Stimulated activated CD8-positive, alpha-beta memory T cell treated with anti-CD3 and anti-CD28 coated beads, Interleukin-12 subunit alpha, Interleukin-12 subunit beta, amount 100 ng/mL, for 4 hours (primary cell): ENCODE results near the gene SPC24.
A peak's percentile ranks its signal among the peaks of the same experiment; 100 is the strongest.
"Not testable (repeated sequence)": the region's sequence is repeated elsewhere in the genome, so short reads cannot be mapped to it uniquely, and the experiment has no call there.

Source experiments
- DNase-seq: peaks from one replicate; pipeline ENCODE4 v3.0.0-alpha.2; 2020; ENCODE audit warnings: low read depth

SPC24 gene

GRCh38 chr19:11164879-11165406, 9.4 kb upstream of the SPC24 start:
- no peak for DNase-seq

DNA sequence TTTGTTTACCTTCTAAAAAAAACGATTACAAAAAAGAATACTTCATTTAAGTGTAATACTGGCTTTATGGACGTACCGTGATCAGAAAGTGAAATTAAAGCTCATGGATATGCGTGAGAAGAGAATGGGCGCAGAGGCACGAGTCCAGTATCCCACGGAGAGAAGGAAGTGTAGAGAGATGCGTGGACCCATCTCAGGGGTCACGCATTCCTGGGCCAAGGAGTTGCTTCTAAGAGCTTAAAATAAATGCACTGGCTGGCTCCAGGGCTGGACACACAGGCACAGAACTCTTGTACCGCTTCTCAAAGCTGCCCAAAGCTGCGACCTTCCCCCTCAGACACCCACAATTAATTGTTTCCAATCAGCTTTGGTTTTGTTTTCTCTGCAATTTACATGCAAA, 8.7 kb upstream of the SPC24 start:
- no peak for DNase-seq

DNA sequence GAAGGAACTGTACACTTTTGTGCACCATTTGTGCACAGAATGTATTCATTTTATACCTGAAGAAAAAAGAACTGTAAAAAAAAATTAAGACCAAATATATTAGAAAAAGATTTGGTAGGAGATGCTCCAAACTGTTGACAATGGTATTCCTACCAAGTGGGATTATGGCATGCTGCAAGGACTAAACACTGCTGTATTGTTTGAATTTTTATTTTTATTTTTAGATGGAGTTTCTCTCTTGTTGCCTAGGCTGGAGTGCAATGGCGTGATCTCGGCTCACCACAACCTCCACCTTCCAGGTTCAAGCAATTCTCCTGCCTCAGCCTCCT, 4.8 kb upstream of the SPC24 start:
- DNase-seq: not testable (repeated sequence)

DNA sequence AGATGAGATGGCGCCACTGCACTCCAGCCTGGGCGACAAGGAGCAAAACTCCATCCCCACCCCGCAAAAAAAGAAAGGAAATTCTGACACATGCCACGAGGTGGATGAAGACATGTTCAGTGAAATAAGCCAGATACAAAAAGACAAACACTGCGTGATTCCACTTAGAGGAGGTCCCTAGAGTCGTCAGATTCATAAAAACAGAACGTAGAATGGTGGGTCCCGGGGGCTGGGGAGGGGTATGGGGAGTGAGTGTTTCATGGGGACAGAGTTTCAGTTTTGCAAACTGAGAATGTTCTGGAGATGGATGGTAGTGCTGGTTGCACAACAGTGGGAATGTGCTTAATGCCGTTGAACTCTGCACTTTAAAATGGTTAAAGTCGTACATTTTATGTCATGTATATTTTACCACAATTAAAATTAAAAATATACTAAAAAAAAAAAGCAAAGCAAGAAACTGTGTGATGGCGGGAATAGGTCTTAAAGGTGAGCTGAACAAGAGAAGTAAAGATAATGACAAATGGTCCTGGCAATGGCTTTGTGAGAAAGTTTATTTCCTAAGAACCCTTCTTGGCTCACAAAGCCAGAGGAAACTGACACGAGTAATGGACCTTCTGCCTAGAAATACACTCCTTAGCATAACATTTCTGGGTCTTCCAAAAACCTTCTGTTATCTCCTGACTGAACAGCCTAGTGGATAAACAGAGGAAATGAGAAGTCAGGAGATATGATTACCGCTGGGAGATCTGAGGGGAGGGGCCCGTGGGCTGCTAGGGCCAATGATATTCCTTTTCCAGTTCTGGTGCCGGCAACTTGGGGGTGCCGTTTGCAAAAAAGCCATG, 4.2 kb upstream of the SPC24 start:
- no peak for DNase-seq

DNA sequence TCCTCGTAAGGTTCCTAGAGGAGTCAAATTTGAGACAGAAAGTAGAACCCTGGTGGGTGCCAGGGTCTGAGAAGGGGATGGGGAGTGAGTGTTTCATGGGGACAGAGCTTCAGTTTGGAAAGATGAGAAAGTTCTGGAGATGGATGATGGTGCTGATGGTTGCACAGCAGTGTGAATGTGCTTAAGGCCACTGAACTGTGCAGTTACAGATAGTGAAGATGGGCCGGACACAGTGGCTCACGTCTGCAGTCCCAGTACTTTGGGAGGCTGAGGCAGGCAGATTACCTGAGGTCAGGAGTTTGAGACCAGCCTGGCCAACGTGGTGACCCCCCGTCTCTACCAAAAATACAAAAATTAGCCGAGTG, 917 bp downstream of the SPC24 start:
- DNase-seq: no peak

DNA sequence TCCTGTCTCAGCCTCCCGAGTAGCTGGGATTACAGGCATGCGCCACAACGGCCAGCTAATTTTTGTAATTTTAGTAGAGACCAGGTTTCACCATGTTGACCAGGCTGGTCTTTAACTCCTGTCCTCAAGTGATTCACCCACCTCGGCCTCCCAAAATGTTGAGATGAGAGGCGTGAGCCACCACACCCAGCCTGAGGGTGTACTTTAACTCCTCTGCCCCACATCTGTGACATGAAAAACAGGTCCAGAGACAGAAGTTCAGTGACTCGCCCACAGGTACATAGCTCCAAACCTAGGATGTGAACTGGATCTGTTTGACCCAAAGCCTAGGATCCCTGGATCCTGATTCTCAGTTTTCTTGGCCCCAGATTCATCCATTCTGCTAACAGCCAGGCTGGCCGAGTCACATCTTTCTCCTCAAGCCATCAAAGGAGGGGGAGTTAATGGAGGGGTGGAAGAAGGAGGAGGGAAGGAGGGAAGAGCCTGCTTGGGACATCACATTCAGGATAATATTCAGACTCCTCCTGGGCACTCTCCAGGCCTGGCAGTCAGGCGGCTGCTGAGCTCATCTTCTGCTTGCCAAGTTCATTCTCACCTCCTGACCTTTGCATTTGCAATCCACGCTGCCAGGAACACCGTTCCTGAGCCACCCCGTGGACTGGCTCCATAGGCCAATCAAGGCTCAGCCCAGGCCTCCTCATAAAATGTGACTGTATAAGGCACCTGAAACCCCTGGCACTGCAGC, 3.1 kb downstream of the SPC24 start:
- DNase-seq: no peak

DNA sequence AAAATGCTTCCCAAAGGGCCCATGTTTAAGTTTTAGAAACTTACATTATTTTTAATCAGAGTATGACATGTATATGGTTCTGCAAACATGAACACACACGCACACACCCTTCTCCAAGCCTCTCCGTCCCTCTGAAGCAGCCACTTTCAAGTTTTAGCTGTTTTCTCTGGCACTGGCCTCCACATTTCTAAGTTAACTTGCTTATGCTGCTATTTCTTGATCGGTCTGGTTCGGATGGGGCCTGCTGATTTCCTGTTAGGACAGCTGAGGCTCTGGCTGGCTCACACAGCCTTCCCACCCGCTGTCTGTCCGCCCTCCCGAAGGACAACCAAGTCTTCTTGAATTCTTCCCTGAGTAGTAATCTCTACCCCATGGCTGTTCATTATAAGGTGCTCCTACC, 4.4 kb downstream of the SPC24 start:
- no peak for DNase-seq

- no peak for DNase-seq
Measured at GRCh38 chr19:11148001-11148400, 7.6 kb downstream of the SPC24 start.

GRCh38 chr19:11145536-11145924, 10.1 kb downstream of the SPC24 start:
- DNase-seq: no peak

- DNase-seq: no peak
Measured at GRCh38 chr19:11142528-11143171, 12.9 kb downstream of the SPC24 start.

GRCh38 chr19:11141937-11142527, 13.6 kb downstream of the SPC24 start:
- no peak for DNase-seq

- no peak for DNase-seq
Measured at GRCh38 chr19:11140896-11141295, 14.7 kb downstream of the SPC24 start.

DNA sequence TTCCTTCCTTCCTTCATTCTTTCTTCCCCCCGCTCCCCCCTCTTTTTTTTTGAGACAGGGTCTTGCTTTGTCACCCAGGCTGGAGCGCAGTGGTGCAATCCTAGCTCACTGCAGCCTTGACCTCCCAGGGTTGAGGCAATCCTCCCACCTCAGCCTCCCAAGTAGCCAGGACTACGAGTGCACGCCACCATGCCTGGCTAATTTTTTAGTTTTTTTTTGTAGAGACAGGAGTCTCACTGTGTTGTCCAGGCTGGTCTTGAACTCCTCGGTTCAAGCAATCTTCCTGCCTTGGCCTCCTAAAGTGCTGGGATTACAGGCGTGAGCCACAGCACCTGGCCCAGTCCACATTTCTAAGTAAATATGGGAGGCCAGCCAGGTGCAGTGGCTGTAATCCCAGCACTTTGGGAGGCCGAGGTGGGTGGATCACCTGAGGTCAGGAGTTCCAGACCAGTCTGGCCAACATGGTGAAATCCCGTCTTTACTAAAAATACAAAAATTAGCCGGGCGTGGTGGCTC, 15.5 kb downstream of the SPC24 start:
- not testable (repeated sequence) for DNase-seq

- DNase-seq: no peak
Measured at GRCh38 chr19:11138601-11139300, 16.8 kb downstream of the SPC24 start.

GRCh38 chr19:11137542-11138384, 17.8 kb downstream of the SPC24 start:
- DNase-seq: peak; percentile 22

- DNase-seq: no peak
Measured at GRCh38 chr19:11136400-11137101, 19.0 kb downstream of the SPC24 start.

DNA sequence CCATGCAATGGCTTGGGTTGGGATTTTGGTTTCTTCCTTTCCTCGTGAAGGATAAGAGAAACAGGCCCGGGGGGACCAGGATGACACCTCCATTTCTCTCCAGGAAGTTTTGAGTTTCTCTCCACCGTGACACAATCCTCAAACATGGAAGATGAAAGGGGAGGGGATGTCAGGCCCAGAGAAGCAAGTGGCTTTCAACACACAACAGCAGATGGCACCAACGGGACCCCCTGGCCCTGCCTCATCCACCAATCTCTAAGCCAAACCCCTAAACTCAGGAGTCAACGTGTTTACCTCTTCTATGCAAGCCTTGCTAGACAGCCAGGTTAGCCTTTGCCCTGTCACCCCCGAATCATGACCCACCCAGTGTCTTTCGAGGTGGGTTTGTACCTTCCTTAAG, 24.1 kb downstream of the SPC24 start:
- DNase-seq: no peak

GRCh38 chr19:11130824-11131455, 24.6 kb downstream of the SPC24 start:
- DNase-seq: peak; percentile 47

DNA sequence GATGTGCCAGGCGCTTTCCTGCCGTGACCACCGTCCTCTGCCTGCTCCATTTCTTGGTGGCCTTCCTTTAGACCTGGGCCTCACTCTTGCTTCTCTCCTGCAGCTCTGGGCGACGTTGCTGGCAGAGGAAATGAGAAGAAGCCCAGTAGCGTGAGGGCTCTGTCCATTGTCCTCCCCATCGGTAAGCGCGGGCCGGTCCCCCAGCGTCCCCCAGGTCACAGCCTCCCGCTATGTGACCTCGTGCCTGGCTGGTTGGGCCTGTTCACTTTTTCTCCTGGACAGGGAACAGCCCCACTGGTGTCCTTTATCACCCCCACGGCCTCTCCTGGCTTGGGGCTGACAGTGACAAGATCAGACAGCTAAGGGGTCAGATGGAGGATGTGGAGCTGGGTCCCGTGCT, 27.7 kb downstream of the SPC24 start:
- no peak for DNase-seq
